Activated CD4-positive, CD25-positive, alpha-beta regulatory T cell (primary cell): ENCODE data around the gene CFAP221.

ENCODE experiments used
- DNase-seq, 4 experiments: peaks; one replicate each; lab custom pipeline; 2025; lab: John Stamatoyannopoulos, UW

Gene CFAP221

GRCh38 chr2:119536707-119537106 lies 7.5 kb upstream of the CFAP221 start:
- no peak for DNase-seq

- DNase-seq: no peak
Observed at GRCh38 chr2:119537792-119538191, 6.5 kb upstream of the CFAP221 start.

GRCh38 chr2:119541476-119541875 lies 2.8 kb upstream of the CFAP221 start:
- no peak for DNase-seq

GRCh38 chr2:119544939-119545475 lies 758 bp downstream of the CFAP221 start:
- no peak for DNase-seq

GRCh38 chr2:119545754-119546446 lies 1.7 kb downstream of the CFAP221 start:
- no peak for DNase-seq

- DNase-seq: no peak
Observed at GRCh38 chr2:119546447-119546767, 2.2 kb downstream of the CFAP221 start.

- DNase-seq: no peak
Observed at GRCh38 chr2:119548516-119549120, 4.4 kb downstream of the CFAP221 start.

- no peak for DNase-seq
Observed at GRCh38 chr2:119549241-119549640, 5.0 kb downstream of the CFAP221 start.

- DNase-seq: no peak
Observed at GRCh38 chr2:119550346-119550745, 6.1 kb downstream of the CFAP221 start.

- DNase-seq: no peak
Observed at GRCh38 chr2:119550856-119551255, 6.6 kb downstream of the CFAP221 start.

GRCh38 chr2:119552902-119553301 lies 8.7 kb downstream of the CFAP221 start:
- DNase-seq: no peak

GRCh38 chr2:119553687-119554344 lies 9.6 kb downstream of the CFAP221 start:
- no peak for DNase-seq

- DNase-seq: no peak
Observed at GRCh38 chr2:119565481-119565880, 21.2 kb downstream of the CFAP221 start.

GRCh38 chr2:119567292-119567691 lies 23.0 kb downstream of the CFAP221 start:
- DNase-seq: no peak

GRCh38 chr2:119574108-119574815 lies 30.0 kb downstream of the CFAP221 start:
- DNase-seq: no peak

- no peak for DNase-seq
Observed at GRCh38 chr2:119574864-119575263, 30.6 kb downstream of the CFAP221 start.

- no peak for DNase-seq
Observed at GRCh38 chr2:119575439-119575838, 31.2 kb downstream of the CFAP221 start.

- no peak for DNase-seq
Observed at GRCh38 chr2:119579424-119580295, 35.4 kb downstream of the CFAP221 start.

- no peak for DNase-seq
Observed at GRCh38 chr2:119580550-119581072, 36.4 kb downstream of the CFAP221 start.

- DNase-seq: no peak
Observed at GRCh38 chr2:119583291-119583690, 39.0 kb downstream of the CFAP221 start.

GRCh38 chr2:119584469-119584868 lies 40.2 kb downstream of the CFAP221 start:
- no peak for DNase-seq
